ENCODE measurements around the gene ZNF337.
"Not testable (repeated sequence)": the region's sequence is repeated elsewhere in the genome, so short reads cannot be mapped to it uniquely, and the experiment has no call there.

Gene ZNF337

GRCh38 chr20:25668446-25668845 is 28.2 kb downstream of the ZNF337 start:
- H3K36me3 ChIP-seq (ENCODE audit: control insufficient read depth, insufficient read depth, low read length, severe bottlenecking), result peaks cover 4% of the 10 kb centered on the region
- peaks cover 5% of the 10 kb centered on the region for H3K4me1 ChIP-seq (ENCODE audit: control insufficient read depth, insufficient read depth, low read length)
- no peak overlapping the region for H3K9ac ChIP-seq (ENCODE audit: low read length)
- H3K4me3 ChIP-seq (ENCODE audit: low read length), result no peak overlapping the region
- H3K9me3 ChIP-seq (ENCODE audit: control insufficient read depth, low read length), result no peaks in the 10 kb centered on the region
- no peaks in the 10 kb centered on the region for H3K27me3 ChIP-seq (replicated peaks; ENCODE audit: control insufficient read depth, insufficient read depth, low read length)
- no peak for DNase-seq (ENCODE audit: low read depth)

DNA sequence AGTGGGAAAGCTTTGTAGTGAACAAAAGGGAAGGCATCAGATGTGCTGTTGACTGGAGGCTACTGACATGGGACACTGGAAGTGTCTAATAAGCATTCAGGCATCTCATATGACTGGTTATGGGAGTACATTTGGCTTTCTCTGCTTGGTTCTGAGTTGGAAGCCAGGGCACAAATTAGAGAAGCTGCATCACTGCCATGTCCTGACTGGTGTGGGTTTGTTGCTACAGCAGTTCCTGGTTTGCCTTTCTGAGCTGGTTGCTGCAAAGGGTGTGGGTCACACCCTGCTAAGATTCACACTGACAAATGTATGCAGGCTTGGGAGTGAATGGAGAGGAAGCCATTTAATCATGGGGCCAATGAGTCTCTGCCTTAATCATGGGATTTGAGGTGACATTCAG is 36.7 kb downstream of the ZNF337 start:
- no peaks in the 10 kb centered on the region for H3K27me3 ChIP-seq (replicated peaks; ENCODE audit: control insufficient read depth, insufficient read depth, low read length)
- no peak overlapping the region for H3K4me3 ChIP-seq (ENCODE audit: low read length)

DNA sequence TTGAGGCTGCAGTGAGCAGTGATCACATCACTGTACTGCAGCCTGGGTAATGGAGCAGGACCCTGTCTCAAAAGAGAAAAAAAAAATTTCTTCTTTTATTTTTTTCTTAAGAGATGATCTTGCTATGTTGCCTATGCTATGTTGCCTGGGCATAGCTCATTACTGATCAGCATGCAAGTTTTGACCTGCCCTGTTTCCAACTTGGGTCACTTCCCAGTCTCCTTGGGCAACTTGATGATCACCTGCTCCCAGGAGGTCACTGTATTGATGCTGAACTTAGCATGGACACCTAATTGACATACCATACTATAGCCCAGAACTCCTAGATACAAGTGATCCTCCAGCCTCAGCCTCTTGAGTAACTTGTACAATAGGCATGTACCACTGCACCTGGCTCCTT is 42.2 kb downstream of the ZNF337 start:
- H3K4me1 ChIP-seq (ENCODE audit: control insufficient read depth, insufficient read depth, low read length), result no peaks in the 10 kb centered on the region
- no peak overlapping the region for H3K4me3 ChIP-seq (ENCODE audit: low read length)
- H3K36me3 ChIP-seq (ENCODE audit: control insufficient read depth, insufficient read depth, low read length, severe bottlenecking), result peaks cover 9% of the 10 kb centered on the region
- no peak overlapping the region for H3K9ac ChIP-seq (ENCODE audit: low read length)
- no peaks in the 10 kb centered on the region for H3K9me3 ChIP-seq (ENCODE audit: control insufficient read depth, low read length)
- no peak for DNase-seq (ENCODE audit: low read depth)
- H3K27me3 ChIP-seq (replicated peaks; ENCODE audit: control insufficient read depth, insufficient read depth, low read length), result no peaks in the 10 kb centered on the region

More for the DNA sequence above, 36.7 kb downstream of the ZNF337 start:
- H3K36me3 ChIP-seq (ENCODE audit: control insufficient read depth, insufficient read depth, low read length, severe bottlenecking), result no peaks in the 10 kb centered on the region
- H3K4me1 ChIP-seq (ENCODE audit: control insufficient read depth, insufficient read depth, low read length), result no peaks in the 10 kb centered on the region
- no peaks in the 10 kb centered on the region for H3K9me3 ChIP-seq (ENCODE audit: control insufficient read depth, low read length)
- no peak for DNase-seq (ENCODE audit: low read depth)
- no peak overlapping the region for H3K9ac ChIP-seq (ENCODE audit: low read length)

DNA sequence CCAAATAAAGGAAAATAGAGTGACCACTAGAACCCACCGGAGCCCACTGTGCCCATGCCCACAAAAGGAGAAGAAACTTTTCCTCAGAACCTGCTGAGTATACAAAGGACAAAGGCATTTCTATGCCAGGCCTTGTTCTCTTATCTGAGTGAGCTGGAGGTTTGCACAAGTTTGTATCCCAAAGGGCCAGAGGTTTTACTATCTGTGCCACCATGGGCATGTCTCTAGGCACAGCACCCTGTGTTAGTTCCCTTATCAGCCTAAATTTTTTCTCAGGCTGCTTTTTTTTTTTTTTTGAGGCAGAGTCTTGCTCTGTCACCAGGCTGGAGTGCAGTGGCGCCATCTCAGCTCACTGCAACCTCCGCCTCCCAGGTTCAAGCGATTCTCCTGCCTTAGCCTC is 43.8 kb downstream of the ZNF337 start:
- not testable (repeated sequence) for H3K9ac ChIP-seq (ENCODE audit: low read length); H3K4me3 ChIP-seq (ENCODE audit: low read length); DNase-seq (ENCODE audit: low read depth); H3K9me3 ChIP-seq (ENCODE audit: control insufficient read depth, low read length); H3K4me1 ChIP-seq (ENCODE audit: control insufficient read depth, insufficient read depth, low read length); H3K27me3 ChIP-seq (replicated peaks; ENCODE audit: control insufficient read depth, insufficient read depth, low read length)
- peaks cover 19% of the 10 kb centered on the region for H3K36me3 ChIP-seq (ENCODE audit: control insufficient read depth, insufficient read depth, low read length, severe bottlenecking)

- Histone ChIP-seq H3K4me1 (ENCODE audit: control insufficient read depth, insufficient read depth, low read length) (no peaks in the 10 kb centered on the region), H3K27me3 (replicated peaks; ENCODE audit: control insufficient read depth, insufficient read depth, low read length) (no peaks in the 10 kb centered on the region), H3K36me3 (ENCODE audit: control insufficient read depth, insufficient read depth, low read length, severe bottlenecking) (peaks cover 34% of the 10 kb centered on the region), H3K9ac (ENCODE audit: low read length) (no peak overlapping the region), H3K9me3 (ENCODE audit: control insufficient read depth, low read length) (peaks cover 15% of the 10 kb centered on the region), H3K4me3 (ENCODE audit: low read length) (no peak overlapping the region)
- DNase-seq (ENCODE audit: low read depth), result no peak
Measured at GRCh38 chr20:25644814-25645213, 51.8 kb downstream of the ZNF337 start.

- DNase-seq (ENCODE audit: low read depth), result no peak
- Histone ChIP-seq H3K9ac (ENCODE audit: low read length) (no peak overlapping the region), H3K9me3 (ENCODE audit: control insufficient read depth, low read length) (peaks cover 15% of the 10 kb centered on the region)
Measured at GRCh38 chr20:25643716-25644115, 52.9 kb downstream of the ZNF337 start.

DNA sequence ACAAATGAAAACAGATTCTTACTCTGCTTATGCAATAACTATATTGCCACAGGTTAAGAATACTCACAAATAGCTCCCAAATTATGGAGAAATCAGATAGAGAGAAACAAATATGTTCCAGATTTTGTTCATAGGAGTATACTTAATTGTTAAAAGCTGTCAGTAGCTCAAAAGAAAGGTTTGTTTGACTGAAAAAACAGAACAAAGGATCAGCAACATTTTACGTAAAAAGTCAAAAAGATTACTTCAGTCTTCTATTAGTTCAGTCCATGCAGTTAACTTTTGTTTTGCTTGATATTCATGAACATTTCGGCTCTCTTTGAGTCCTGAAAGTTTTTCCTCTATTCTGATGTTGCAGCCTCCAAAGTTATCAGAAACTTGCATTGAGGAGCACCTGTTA is 59.4 kb downstream of the ZNF337 start:
- peak; percentile 9 for DNase-seq (ENCODE audit: low read depth)
- Histone ChIP-seq H3K9me3 (ENCODE audit: control insufficient read depth, low read length) (peaks cover 9% of the 10 kb centered on the region), H3K27me3 (replicated peaks; ENCODE audit: control insufficient read depth, insufficient read depth, low read length) (no peaks in the 10 kb centered on the region), H3K36me3 (ENCODE audit: control insufficient read depth, insufficient read depth, low read length, severe bottlenecking) (peaks cover 29% of the 10 kb centered on the region), H3K4me3 (ENCODE audit: low read length) (no peak overlapping the region), H3K4me1 (ENCODE audit: control insufficient read depth, insufficient read depth, low read length) (no peaks in the 10 kb centered on the region), H3K9ac (ENCODE audit: low read length) (no peak overlapping the region)

More at GRCh38 chr20:25643716-25644115, 52.9 kb downstream of the ZNF337 start:
- Histone ChIP-seq H3K27me3 (replicated peaks; ENCODE audit: control insufficient read depth, insufficient read depth, low read length) (no peaks in the 10 kb centered on the region), H3K4me3 (ENCODE audit: low read length) (no peak overlapping the region), H3K4me1 (ENCODE audit: control insufficient read depth, insufficient read depth, low read length) (no peaks in the 10 kb centered on the region), H3K36me3 (ENCODE audit: control insufficient read depth, insufficient read depth, low read length, severe bottlenecking) (peaks cover 29% of the 10 kb centered on the region)

- DNase-seq (ENCODE audit: low read depth), result no peak
- no peaks in the 10 kb centered on the region for H3K4me1 ChIP-seq (ENCODE audit: control insufficient read depth, insufficient read depth, low read length)
- H3K9me3 ChIP-seq (ENCODE audit: control insufficient read depth, low read length), result peaks cover 9% of the 10 kb centered on the region
- peaks cover 28% of the 10 kb centered on the region for H3K36me3 ChIP-seq (ENCODE audit: control insufficient read depth, insufficient read depth, low read length, severe bottlenecking)
- no peak overlapping the region for H3K9ac ChIP-seq (ENCODE audit: low read length)
- H3K27me3 ChIP-seq (replicated peaks; ENCODE audit: control insufficient read depth, insufficient read depth, low read length), result no peaks in the 10 kb centered on the region
- H3K4me3 ChIP-seq (ENCODE audit: low read length), result no peak overlapping the region
Measured at GRCh38 chr20:25632940-25633790, 63.5 kb downstream of the ZNF337 start.

DNA sequence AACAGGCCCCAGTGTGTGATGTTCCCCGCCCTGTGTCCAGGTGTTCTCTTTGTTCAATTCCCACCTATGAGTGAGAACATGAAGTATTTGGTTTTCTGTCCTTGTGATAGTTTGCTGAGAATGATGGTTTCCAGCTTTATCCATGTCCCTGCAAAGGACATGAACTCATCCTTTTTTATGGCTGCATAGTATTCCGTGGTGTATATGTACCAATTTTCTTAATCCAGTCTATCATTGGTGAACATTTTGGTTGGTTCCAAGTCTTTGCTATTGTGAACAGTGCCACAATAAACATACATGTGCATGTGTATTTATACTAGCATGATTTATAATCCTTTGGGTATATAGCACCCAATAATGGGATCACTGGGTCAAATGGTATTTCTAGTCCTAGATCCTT is 66.0 kb downstream of the ZNF337 start:
- H3K9ac ChIP-seq (ENCODE audit: low read length); H3K4me1 ChIP-seq (ENCODE audit: control insufficient read depth, insufficient read depth, low read length); H3K27me3 ChIP-seq (replicated peaks; ENCODE audit: control insufficient read depth, insufficient read depth, low read length); H3K9me3 ChIP-seq (ENCODE audit: control insufficient read depth, low read length); DNase-seq (ENCODE audit: low read depth); H3K36me3 ChIP-seq (ENCODE audit: control insufficient read depth, insufficient read depth, low read length, severe bottlenecking); H3K4me3 ChIP-seq (ENCODE audit: low read length): not testable (repeated sequence)

GRCh38 chr20:25629816-25630499 is 66.7 kb downstream of the ZNF337 start:
- H3K4me3 ChIP-seq (ENCODE audit: low read length), result no peak overlapping the region
- no peak for DNase-seq (ENCODE audit: low read depth)
- no peaks in the 10 kb centered on the region for H3K9me3 ChIP-seq (ENCODE audit: control insufficient read depth, low read length)
- no peak overlapping the region for H3K9ac ChIP-seq (ENCODE audit: low read length)
- no peaks in the 10 kb centered on the region for H3K4me1 ChIP-seq (ENCODE audit: control insufficient read depth, insufficient read depth, low read length)
- no peaks in the 10 kb centered on the region for H3K27me3 ChIP-seq (replicated peaks; ENCODE audit: control insufficient read depth, insufficient read depth, low read length)
- peaks cover 7% of the 10 kb centered on the region for H3K36me3 ChIP-seq (ENCODE audit: control insufficient read depth, insufficient read depth, low read length, severe bottlenecking)

DNA sequence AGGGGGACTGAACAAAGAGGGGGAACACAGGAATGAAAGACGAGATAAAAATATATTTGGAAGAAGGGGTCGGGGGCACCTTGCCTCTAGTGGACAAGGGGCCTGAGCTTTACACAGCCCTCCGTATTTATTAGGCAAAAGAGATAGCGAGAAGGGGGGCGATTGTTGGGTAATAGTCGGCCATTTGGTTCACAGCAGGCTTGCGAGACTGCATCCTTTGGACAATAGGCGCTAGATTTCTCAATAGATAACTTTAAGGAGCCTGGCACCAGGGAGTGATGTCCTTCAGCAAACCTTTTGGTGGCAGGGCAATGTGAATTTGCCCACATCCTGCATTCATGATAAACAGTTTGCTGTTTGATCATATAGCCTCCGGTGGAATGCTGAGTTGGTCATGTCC is 69.9 kb downstream of the ZNF337 start:
- Histone ChIP-seq H3K4me3 (ENCODE audit: low read length) (no peak overlapping the region), H3K27me3 (replicated peaks; ENCODE audit: control insufficient read depth, insufficient read depth, low read length) (no peaks in the 10 kb centered on the region), H3K36me3 (ENCODE audit: control insufficient read depth, insufficient read depth, low read length, severe bottlenecking) (no peaks in the 10 kb centered on the region), H3K9ac (ENCODE audit: low read length) (no peak overlapping the region), H3K4me1 (ENCODE audit: control insufficient read depth, insufficient read depth, low read length) (peaks cover 17% of the 10 kb centered on the region), H3K9me3 (ENCODE audit: control insufficient read depth, low read length) (no peaks in the 10 kb centered on the region)
- DNase-seq (ENCODE audit: low read depth), result no peak
